Mesothelial cell of epicardium (in vitro differentiated cells): ENCODE data around the gene IGF2BP1. TPM values are rescaled to one million over a fixed set of nuclear protein-coding genes. Genes with fewer than 3 reads are reported as not detected.

Experiments
- DNase-seq, 2 experiments: peaks; one replicate each; pipeline ENCODE4 v3.0.0; 2021; ENCODE audit warnings: low spot score in 2 of 2; ENCODE audit not compliant: unreplicated experiment in 2 of 2
- H3K27ac Mint-ChIP-seq: 2 replicates; pipeline ENCODE4 v1.8.0; 2021; ENCODE audit warnings: mixed read lengths
- H3K27me3 Mint-ChIP-seq: 2 replicates; pipeline ENCODE4 v1.8.0; 2021; ENCODE audit warnings: low read depth, mixed read lengths
- H3K36me3 Mint-ChIP-seq: 2 replicates; pipeline ENCODE4 v1.8.0; 2021; ENCODE audit warnings: mixed read lengths
- H3K4me1 Mint-ChIP-seq: 2 replicates; pipeline ENCODE4 v1.8.0; 2021; ENCODE audit warnings: mixed read lengths
- H3K4me3 Mint-ChIP-seq: 2 replicates; pipeline ENCODE4 v1.8.0; 2021; ENCODE audit warnings: mild to moderate bottlenecking, moderate library complexity, mixed read lengths
- H3K9me3 Mint-ChIP-seq: 2 replicates; pipeline ENCODE4 v1.8.0; 2021; ENCODE audit warnings: mixed read lengths
- total RNA-seq: library from RNA; stranded (reverse); gene quantifications from 3 replicates; pipeline ENCODE4 v1.2.1, GENCODE V29; 2021
- TF ChIP-seq, protein P1 (sequence below): fragments of 200-600 bp; sonication (generic); IDR thresholded peaks from one replicate; pipeline ENCODE4 v1.5.0; 2021; ENCODE audit warnings: antibody characterized with exemption; ENCODE audit not compliant: unreplicated experiment

Gene IGF2BP1
- total RNA-seq, 1 donor from 2014 or later, result 227 TPM

DNA sequence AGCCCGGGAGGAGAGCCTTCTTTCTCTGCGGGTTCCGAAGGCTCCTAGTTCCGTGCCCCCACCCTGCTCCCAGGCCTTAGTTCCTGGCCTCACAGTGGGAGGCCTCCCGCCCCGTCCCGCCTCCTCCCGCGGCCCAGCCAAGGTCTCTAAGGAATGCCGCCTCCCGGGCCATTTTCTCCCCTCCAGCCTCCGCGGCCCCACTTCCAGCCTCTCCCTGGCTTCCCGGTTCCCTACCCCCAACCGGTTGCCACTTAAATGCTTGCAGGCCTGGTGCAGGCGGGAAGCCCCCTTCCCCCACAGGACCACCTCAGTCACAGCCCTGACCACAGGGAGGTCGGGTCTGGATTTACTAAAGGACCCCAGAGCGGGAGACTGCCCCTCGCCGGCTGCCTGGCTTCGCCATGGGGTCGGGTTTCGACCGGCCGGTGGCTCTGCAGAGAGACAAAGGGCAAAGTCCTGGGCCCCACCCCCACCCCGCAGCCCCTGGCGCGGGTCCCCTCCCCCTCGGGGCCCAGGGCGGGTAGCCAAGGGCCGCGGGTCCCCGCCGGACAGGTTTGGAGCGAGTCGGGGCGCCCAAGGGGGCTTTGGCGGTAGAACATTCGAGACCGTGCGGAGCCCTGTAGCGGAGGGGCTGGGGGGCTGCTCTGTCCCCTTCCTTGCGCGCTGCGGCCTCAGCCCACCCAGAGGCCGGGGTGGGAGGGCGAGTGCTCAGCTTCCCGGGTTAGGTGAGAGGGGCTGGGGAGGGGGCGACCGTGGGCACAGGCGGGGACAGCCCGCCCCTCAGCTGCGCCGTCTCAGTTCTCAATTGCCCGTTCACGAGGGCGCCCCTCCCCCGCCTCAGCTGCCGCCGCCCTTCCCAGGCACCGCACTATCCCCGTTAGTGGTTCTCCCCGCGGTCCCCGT is 16.4 kb downstream of the IGF2BP1 start:
- DNase-seq, result peak in 1 of 2 experiments; percentile 61
- Mint-ChIP-seq H3K27ac (peak overlapping the region; percentile 93), H3K27me3 (no peaks in the 10 kb centered on the region), H3K4me3 (peak overlapping the region; percentile 71), H3K4me1 (peaks cover 61% of the 10 kb centered on the region), H3K36me3 (peaks cover 7% of the 10 kb centered on the region), H3K9me3 (no peaks in the 10 kb centered on the region)
- TF ChIP-seq, protein P1, sequence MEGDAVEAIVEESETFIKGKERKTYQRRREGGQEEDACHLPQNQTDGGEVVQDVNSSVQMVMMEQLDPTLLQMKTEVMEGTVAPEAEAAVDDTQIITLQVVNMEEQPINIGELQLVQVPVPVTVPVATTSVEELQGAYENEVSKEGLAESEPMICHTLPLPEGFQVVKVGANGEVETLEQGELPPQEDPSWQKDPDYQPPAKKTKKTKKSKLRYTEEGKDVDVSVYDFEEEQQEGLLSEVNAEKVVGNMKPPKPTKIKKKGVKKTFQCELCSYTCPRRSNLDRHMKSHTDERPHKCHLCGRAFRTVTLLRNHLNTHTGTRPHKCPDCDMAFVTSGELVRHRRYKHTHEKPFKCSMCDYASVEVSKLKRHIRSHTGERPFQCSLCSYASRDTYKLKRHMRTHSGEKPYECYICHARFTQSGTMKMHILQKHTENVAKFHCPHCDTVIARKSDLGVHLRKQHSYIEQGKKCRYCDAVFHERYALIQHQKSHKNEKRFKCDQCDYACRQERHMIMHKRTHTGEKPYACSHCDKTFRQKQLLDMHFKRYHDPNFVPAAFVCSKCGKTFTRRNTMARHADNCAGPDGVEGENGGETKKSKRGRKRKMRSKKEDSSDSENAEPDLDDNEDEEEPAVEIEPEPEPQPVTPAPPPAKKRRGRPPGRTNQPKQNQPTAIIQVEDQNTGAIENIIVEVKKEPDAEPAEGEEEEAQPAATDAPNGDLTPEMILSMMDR, result no peak

DNA sequence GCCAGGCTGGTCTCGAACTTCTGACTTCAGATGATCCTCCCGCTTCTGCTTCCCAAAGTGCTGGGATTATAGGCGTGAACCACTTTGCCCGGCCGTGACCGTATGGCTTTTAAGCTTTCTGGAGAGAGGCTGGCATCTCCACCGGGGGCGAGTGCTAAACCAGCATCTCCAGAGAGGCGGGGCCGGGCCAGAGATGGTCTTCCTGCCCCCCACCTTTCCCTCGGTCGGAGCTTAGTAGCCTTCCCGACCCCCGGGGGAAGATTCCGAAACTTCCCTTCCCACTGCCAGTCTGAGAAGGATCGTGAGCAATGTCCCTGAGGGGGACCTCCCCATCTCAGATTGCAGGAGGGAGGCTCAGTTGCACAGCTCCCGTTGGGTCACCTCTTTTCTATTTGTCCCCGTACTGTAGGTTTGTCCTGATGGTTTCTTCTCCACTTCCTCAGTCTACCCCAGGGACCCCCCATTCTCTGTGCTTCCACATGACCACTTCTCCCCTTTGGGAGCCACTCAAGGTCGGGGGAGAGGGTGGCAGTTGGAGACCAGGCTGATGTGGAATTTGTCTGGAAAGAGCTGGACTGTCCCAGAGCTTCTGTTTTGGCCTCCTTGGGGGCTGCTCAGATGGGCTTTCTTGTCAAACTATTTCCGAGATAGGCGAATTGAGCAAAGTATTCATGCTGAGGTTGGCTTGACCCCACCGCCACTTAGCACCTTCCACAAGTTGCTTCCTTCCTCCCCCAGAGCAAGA is 18.2 kb downstream of the IGF2BP1 start:
- TF ChIP-seq, protein P1, result no peak
- Mint-ChIP-seq H3K27ac (peak overlapping the region; percentile 92), H3K9me3 (no peaks in the 10 kb centered on the region), H3K27me3 (no peaks in the 10 kb centered on the region), H3K4me3 (no peak overlapping the region), H3K36me3 (peaks cover 3% of the 10 kb centered on the region), H3K4me1 (peaks cover 70% of the 10 kb centered on the region)
- peak in 1 of 2 experiments; percentile 31 for DNase-seq

DNA sequence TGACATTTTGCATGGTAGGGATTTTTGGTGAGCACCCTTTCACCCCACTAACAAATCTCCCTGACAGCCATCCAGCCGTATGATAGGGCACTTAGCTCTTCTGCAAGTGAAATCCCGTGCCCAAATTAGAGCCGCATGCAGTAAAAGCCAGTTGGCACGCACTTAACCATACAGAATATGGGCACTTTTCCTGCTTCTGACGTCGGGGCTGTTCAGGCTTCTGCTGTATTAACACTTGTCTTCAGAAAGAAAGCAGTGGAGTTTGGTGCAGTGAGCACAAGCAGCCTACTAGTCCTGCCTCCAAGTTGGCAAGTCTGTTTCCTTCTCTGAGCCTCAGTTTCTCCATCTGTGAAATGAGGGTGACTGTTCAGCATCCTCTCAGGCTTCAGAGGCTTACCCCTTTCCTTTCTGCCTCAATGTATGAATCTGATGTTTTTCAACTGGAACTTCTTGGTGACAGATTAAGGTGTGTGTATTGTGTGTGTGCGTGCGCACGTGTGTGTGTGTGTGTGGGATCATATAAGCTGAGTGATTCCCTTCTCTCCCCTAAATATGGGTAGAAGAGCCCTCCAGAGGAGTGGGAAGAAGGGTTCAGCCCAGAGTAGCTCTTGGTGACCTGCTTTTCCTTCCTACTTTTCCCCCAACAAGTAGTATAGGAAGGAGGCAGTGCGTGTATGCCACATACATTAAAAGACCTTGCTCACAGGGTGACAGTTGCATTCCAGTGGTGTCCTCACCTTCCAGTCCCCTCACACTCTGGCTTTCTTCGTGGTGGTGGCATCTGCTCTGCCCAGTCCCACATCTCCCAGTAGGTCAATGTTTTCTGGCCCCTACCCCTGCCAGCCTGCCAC is 19.0 kb downstream of the IGF2BP1 start:
- Mint-ChIP-seq H3K27me3 (no peaks in the 10 kb centered on the region), H3K27ac (peak overlapping the region; percentile 86), H3K36me3 (peaks cover 1% of the 10 kb centered on the region), H3K4me1 (peaks cover 75% of the 10 kb centered on the region), H3K4me3 (peak overlapping the region; percentile 5), H3K9me3 (no peaks in the 10 kb centered on the region)
- TF ChIP-seq, protein P1, result no peak
- DNase-seq, result peak in 1 of 2 experiments; percentile 30

DNA sequence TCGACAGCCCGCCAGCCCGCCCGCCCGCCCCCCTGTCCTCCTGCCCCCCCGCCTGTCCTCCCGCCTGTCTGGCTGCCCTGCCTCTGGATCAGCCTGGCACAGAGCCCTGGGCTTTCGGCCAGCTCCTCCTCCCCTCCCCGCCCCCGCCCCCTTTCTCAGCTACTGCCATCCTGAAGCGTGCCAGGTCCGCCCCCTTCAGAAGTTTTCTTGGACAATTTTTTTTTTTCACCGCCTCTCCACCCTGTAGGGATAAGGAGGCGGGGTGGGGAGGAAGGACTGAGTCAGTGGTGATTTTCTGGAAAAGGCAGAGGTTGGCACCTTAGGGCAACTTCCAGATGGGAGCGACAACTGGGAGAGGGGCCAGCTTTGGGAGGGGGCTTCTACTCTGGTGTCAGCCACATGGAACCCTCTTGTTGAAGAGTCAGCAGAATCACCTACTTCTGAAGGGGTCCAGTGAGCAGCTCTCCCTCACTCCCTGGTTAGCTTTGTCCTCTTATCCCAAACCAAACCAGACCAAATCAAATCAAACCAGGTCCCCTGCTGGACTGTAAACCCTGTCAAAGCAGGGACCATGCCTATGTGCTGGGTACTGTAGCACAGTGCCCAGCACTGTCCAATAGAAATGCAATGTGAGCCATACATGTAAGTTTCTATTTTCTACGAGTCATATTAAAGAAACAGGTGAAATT is 19.7 kb downstream of the IGF2BP1 start:
- no peak overlapping the region for H3K4me3 Mint-ChIP-seq
- H3K27ac Mint-ChIP-seq, result peak overlapping the region; percentile 86
- no peak for DNase-seq
- no peaks in the 10 kb centered on the region for H3K27me3 Mint-ChIP-seq
- H3K9me3 Mint-ChIP-seq, result no peaks in the 10 kb centered on the region
- TF ChIP-seq, protein P1, result no peak
- peaks cover 1% of the 10 kb centered on the region for H3K36me3 Mint-ChIP-seq
- peaks cover 75% of the 10 kb centered on the region for H3K4me1 Mint-ChIP-seq
